Calu3 (cell line): Measurements from ENCODE around the gene OPCML. TPM values are rescaled to one million over a fixed set of nuclear protein-coding genes. Genes with fewer than 3 reads are reported as not detected.

Experiments
- BruUV-seq: library from RNA; stranded (reverse); fragments of 400-500 nt; replicated peaks from 2 replicates; lab custom pipeline; 2021; lab: Mats Ljungman, UMichigan
- CTCF ChIA-PET: fragments of 300-600 bp; sonication (Branson Sonifier 250); formaldehyde crosslinking; loops from one replicate; lab custom pipeline; 2022; ENCODE audit warnings: antibody characterized with exemption; lab: Charles Lee
- DNase-seq: peaks from one replicate; pipeline ENCODE4 v3.0.0; 2022
- H3K27ac Mint-ChIP-seq: one replicate; pipeline ENCODE4 v1.8.0; 2022; ENCODE audit warnings: mixed read lengths; ENCODE audit not compliant: unreplicated experiment
- H3K27me3 Mint-ChIP-seq: one replicate; pipeline ENCODE4 v1.8.0; 2022; ENCODE audit warnings: mixed read lengths; ENCODE audit not compliant: unreplicated experiment
- H3K36me3 Mint-ChIP-seq: one replicate; pipeline ENCODE4 v1.8.0; 2022; ENCODE audit warnings: mild to moderate bottlenecking, moderate library complexity, mixed read lengths; ENCODE audit not compliant: insufficient read depth, unreplicated experiment
- H3K4me1 Mint-ChIP-seq: one replicate; pipeline ENCODE4 v1.8.0; 2022; ENCODE audit warnings: mild to moderate bottlenecking, low read depth, mixed read lengths; ENCODE audit not compliant: unreplicated experiment
- H3K4me3 Mint-ChIP-seq: one replicate; pipeline ENCODE4 v1.8.0; 2022; ENCODE audit warnings: mild to moderate bottlenecking, low read depth, moderate library complexity, mixed read lengths; ENCODE audit not compliant: unreplicated experiment
- H3K9me3 Mint-ChIP-seq: one replicate; pipeline ENCODE4 v1.8.0; 2022; ENCODE audit warnings: low read depth, mixed read lengths; ENCODE audit not compliant: unreplicated experiment
- CTCF ChIP-seq: fragments of 200-600 bp; IDR thresholded peaks from one replicate; pipeline ENCODE4 v1.8.0; 2022; ENCODE audit warnings: antibody characterized with exemption; ENCODE audit not compliant: unreplicated experiment
- intact Hi-C: fragments of 100-400 bp; cut with micrococcal nuclease; formaldehyde crosslinking; loops from one replicate; pipeline ENCODE4 v1.10.0; 2022; ENCODE audit not compliant: unreplicated experiment
- total RNA-seq: library from RNA; stranded (reverse); gene quantifications from 2 replicates; pipeline ENCODE4 v1.2.3, GENCODE V29; 2022

The OPCML gene
- total RNA-seq, 1 experiment from 2014 or later: not detected

GRCh38 chr11:132862137-132862536, 670.2 kb downstream of the OPCML start:
- H3K36me3 Mint-ChIP-seq: no peaks in the 10 kb centered on the region
- DNase-seq: no peak
- no TSS peak for BruUV-seq
- no peak overlapping the region for H3K4me3 Mint-ChIP-seq
- CTCF ChIA-PET: no interaction called here
- no peak overlapping the region for H3K27ac Mint-ChIP-seq
- H3K9me3 Mint-ChIP-seq: peaks cover 2% of the 10 kb centered on the region
- no peaks in the 10 kb centered on the region for H3K27me3 Mint-ChIP-seq
- H3K4me1 Mint-ChIP-seq: no peaks in the 10 kb centered on the region
- no peak for TF ChIP-seq CTCF
- intact Hi-C loops: no loop called here

GRCh38 chr11:132859306-132859705, 673.0 kb downstream of the OPCML start:
- DNase-seq: no peak
- Mint-ChIP-seq H3K27ac (no peak overlapping the region), H3K9me3 (peaks cover 2% of the 10 kb centered on the region), H3K4me3 (no peak overlapping the region), H3K4me1 (no peaks in the 10 kb centered on the region), H3K36me3 (no peaks in the 10 kb centered on the region), H3K27me3 (no peaks in the 10 kb centered on the region)
- CTCF ChIA-PET: no interaction called here
- no TSS peak for BruUV-seq
- intact Hi-C loops: no loop called here
- TF ChIP-seq CTCF: no peak

DNA sequence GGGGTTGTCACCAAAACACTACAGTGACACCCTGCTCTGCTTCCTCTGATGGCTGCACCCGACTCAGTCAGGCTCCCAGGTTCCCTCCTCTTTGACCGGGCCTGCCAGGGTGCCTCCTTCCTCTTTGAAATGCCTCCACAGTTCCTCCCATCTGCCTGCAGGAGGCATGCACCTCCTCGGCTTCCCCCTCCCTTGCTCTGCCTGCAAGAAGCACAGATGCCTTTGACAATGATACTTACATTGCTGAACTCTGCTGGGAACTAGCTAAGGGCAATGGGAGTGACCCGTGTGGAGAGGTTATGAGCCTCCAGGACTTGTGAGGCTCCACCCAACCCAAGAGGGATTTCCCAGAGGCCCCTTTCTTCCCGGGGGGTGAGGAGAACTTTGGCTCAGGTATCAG, 674.1 kb downstream of the OPCML start:
- H3K9me3 Mint-ChIP-seq: peaks cover 2% of the 10 kb centered on the region
- H3K4me3 Mint-ChIP-seq: no peak overlapping the region
- BruUV-seq: no TSS peak
- no peak for DNase-seq
- H3K27ac Mint-ChIP-seq: no peak overlapping the region
- CTCF ChIA-PET: no interaction called here
- intact Hi-C loops: no loop called here
- H3K36me3 Mint-ChIP-seq: no peaks in the 10 kb centered on the region
- no peaks in the 10 kb centered on the region for H3K27me3 Mint-ChIP-seq
- H3K4me1 Mint-ChIP-seq: no peaks in the 10 kb centered on the region
- no peak for TF ChIP-seq CTCF

GRCh38 chr11:132856032-132856431, 676.3 kb downstream of the OPCML start:
- intact Hi-C loops: no loop called here
- TF ChIP-seq CTCF: no peak
- Mint-ChIP-seq H3K4me1 (no peaks in the 10 kb centered on the region), H3K9me3 (peaks cover 2% of the 10 kb centered on the region), H3K4me3 (no peak overlapping the region), H3K36me3 (no peaks in the 10 kb centered on the region), H3K27me3 (no peaks in the 10 kb centered on the region), H3K27ac (no peak overlapping the region)
- no peak for DNase-seq
- BruUV-seq: no TSS peak
- CTCF ChIA-PET: no interaction called here
